ENCODE results near the gene AVPI1. TPM values are rescaled to one million over a fixed set of nuclear protein-coding genes. Genes with fewer than 3 reads are reported as not detected.
"Not testable (repeated sequence)": the region's sequence is repeated elsewhere in the genome, so short reads cannot be mapped to it uniquely, and the experiment has no call there.

The AVPI1 gene
- total RNA-seq, 1 experiment from 2014 or later = 2.6 TPM

- intact Hi-C loops (cut with micrococcal nuclease; ENCODE audit: unreplicated experiment) = no loop called here
- no TSS peak for BruUV-seq (replicated peaks)
- Histone ChIP-seq H3K27ac (ENCODE audit: low read depth, low read length, poor library complexity, severe bottlenecking) (no peak overlapping the region), H3K27me3 (replicated peaks; ENCODE audit: insufficient read depth, low read depth, low read length, poor library complexity) (no peaks in the 10 kb centered on the region), H3K9me3 (ENCODE audit: low read depth, low read length, poor library complexity, severe bottlenecking) (no peaks in the 10 kb centered on the region), H3K36me3 (ENCODE audit: insufficient read depth, low read length, poor library complexity, severe bottlenecking) (peaks cover 46% of the 10 kb centered on the region), H3K4me1 (ENCODE audit: insufficient read depth, low read length, poor library complexity, severe bottlenecking) (peaks cover 11% of the 10 kb centered on the region), H3K4me3 (ENCODE audit: low read depth, low read length, poor library complexity, severe bottlenecking) (no peak overlapping the region)
- ChIA-PET CTCF (no interaction called here), POLR2A (ENCODE audit: low non-redundant PET) (no interaction called here)
- TF ChIP-seq EZH2 (IDR thresholded peaks at IDR 0.05; ENCODE audit: borderline replicate concordance, low read depth, low read length, poor library complexity, severe bottlenecking) = no peak
- no peak for TF ChIP-seq CTCF (conservative IDR thresholded peaks at IDR 0.05; ENCODE audit: low read depth, low read length)
- no peak for DNase-seq (ENCODE audit: low spot score)
Observed at GRCh38 chr10:97651773-97652172, 35.3 kb downstream of the AVPI1 start.

- Histone ChIP-seq H3K36me3 (ENCODE audit: insufficient read depth, low read length, poor library complexity, severe bottlenecking) (peaks cover 39% of the 10 kb centered on the region), H3K4me3 (ENCODE audit: low read depth, low read length, poor library complexity, severe bottlenecking) (no peak overlapping the region), H3K9me3 (ENCODE audit: low read depth, low read length, poor library complexity, severe bottlenecking) (no peaks in the 10 kb centered on the region), H3K4me1 (ENCODE audit: insufficient read depth, low read length, poor library complexity, severe bottlenecking) (peaks cover 11% of the 10 kb centered on the region), H3K27ac (ENCODE audit: low read depth, low read length, poor library complexity, severe bottlenecking) (no peak overlapping the region), H3K27me3 (replicated peaks; ENCODE audit: insufficient read depth, low read depth, low read length, poor library complexity) (no peaks in the 10 kb centered on the region)
- DNase-seq (ENCODE audit: low spot score) = no peak
- TF ChIP-seq EZH2 (IDR thresholded peaks at IDR 0.05; ENCODE audit: borderline replicate concordance, low read depth, low read length, poor library complexity, severe bottlenecking) (no peak), CTCF (conservative IDR thresholded peaks at IDR 0.05; ENCODE audit: low read depth, low read length) (no peak)
- ChIA-PET POLR2A (ENCODE audit: low non-redundant PET) (no interaction called here), CTCF (no interaction called here)
- intact Hi-C loops (cut with micrococcal nuclease; ENCODE audit: unreplicated experiment) = no loop called here
- BruUV-seq (replicated peaks) = no TSS peak
Observed at GRCh38 chr10:97650726-97651125, 36.3 kb downstream of the AVPI1 start.

GRCh38 chr10:97649405-97649750, 37.7 kb downstream of the AVPI1 start:
- not testable (repeated sequence) for BruUV-seq (replicated peaks)

More at GRCh38 chr10:97649405-97649750, 37.7 kb downstream of the AVPI1 start:
- H3K27me3 ChIP-seq (replicated peaks; ENCODE audit: insufficient read depth, low read depth, low read length, poor library complexity); DNase-seq (ENCODE audit: low spot score); H3K4me3 ChIP-seq (ENCODE audit: low read depth, low read length, poor library complexity, severe bottlenecking); H3K9me3 ChIP-seq (ENCODE audit: low read depth, low read length, poor library complexity, severe bottlenecking); intact Hi-C loops (cut with micrococcal nuclease; ENCODE audit: unreplicated experiment); POLR2A ChIA-PET (ENCODE audit: low non-redundant PET): not testable (repeated sequence)
- H3K27ac ChIP-seq (ENCODE audit: low read depth, low read length, poor library complexity, severe bottlenecking) = peak overlapping the region; percentile 53
- H3K4me1 ChIP-seq (ENCODE audit: insufficient read depth, low read length, poor library complexity, severe bottlenecking) = peaks cover 11% of the 10 kb centered on the region
- H3K36me3 ChIP-seq (ENCODE audit: insufficient read depth, low read length, poor library complexity, severe bottlenecking) = peaks cover 33% of the 10 kb centered on the region
- CTCF ChIA-PET = interaction anchor here (0.6 to 0.7 kb wide), 2 partner anchors 1139 to 1579 kb away, joined by 7 to 21 read pairs; no protein-coding TSS in a partner anchor
